ENCODE measurements around the gene IQCH.

The IQCH gene

DNA sequence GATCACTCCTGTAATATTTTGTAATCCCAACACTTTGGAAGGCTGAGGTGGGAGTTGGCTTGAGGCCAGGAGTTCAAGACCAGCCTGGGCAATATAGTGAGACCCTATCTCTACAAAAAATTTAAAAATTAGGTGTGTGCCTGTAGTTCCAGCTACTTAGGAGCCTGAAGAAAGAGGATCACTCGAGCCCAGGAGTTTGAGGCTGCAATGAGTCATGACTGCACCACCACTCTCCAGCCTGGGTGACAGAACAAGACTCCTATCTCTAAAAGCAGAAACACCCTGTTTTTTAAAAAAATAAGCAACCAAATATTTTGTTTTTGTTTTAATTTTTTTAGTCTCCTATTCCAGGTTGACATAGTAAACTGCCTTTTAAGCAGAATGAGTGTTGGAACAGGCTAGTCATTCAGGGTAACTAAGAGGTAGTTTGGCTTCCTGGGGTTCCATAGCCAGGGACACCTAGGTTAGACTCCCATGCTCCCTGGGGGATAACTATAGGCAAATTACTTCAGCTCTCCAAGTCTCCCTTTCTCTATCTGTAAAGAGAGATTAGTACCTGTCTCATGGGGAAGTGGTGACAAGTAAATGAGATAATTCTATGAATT, 151.8 kb downstream of the IQCH start:
- no peak overlapping the region for H3K4me3 ChIP-seq (ENCODE audit: low read depth, low read length)
- TF ChIP-seq, protein P1, sequence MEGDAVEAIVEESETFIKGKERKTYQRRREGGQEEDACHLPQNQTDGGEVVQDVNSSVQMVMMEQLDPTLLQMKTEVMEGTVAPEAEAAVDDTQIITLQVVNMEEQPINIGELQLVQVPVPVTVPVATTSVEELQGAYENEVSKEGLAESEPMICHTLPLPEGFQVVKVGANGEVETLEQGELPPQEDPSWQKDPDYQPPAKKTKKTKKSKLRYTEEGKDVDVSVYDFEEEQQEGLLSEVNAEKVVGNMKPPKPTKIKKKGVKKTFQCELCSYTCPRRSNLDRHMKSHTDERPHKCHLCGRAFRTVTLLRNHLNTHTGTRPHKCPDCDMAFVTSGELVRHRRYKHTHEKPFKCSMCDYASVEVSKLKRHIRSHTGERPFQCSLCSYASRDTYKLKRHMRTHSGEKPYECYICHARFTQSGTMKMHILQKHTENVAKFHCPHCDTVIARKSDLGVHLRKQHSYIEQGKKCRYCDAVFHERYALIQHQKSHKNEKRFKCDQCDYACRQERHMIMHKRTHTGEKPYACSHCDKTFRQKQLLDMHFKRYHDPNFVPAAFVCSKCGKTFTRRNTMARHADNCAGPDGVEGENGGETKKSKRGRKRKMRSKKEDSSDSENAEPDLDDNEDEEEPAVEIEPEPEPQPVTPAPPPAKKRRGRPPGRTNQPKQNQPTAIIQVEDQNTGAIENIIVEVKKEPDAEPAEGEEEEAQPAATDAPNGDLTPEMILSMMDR (IDR thresholded peaks at IDR 0.05; ENCODE audit: low read depth, low read length), result no peak

DNA sequence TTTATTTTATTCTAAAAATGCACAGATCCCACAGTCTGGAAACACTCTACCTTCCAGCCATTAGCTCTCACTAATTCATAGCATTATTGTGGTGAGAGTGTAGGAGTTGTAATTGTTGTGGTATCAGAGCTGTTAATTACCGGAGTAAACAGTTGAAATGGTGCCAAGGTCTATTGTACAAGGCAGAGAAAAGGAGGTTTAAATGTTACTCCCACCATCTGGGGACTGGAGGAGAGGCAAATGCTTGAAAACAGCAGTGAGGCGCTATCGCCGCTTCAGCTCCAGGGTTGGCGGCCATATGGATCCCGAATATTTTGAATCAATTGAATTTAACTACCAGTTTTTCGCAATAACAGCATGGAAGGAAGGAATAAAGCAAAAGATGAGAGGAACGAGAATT, 153.2 kb downstream of the IQCH start:
- H3K4me3 ChIP-seq (ENCODE audit: low read depth, low read length), result no peak overlapping the region
- TF ChIP-seq, protein P1 (IDR thresholded peaks at IDR 0.05; ENCODE audit: low read depth, low read length), result no peak

DNA sequence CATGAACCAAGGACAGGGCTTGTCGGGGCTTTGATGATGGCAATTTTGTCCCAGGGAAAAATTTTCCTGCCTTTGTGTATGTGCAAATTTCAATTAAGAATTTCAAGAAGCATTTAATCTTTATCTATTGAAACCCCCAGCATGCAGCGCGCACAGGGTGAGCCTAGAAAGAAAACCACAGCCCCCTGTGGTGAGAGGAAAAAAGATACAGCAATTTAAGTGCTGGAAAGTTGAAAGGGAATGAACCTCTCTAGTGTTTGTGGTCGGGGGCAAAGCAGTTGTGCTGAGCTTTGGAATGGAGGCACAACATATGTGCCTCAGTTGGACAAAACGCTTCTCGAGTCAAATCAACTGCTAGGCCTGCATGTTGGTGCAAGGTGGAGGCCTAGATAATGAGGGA, 154.6 kb downstream of the IQCH start:
- no peak overlapping the region for H3K4me3 ChIP-seq (ENCODE audit: low read depth, low read length)
- TF ChIP-seq, protein P1 (IDR thresholded peaks at IDR 0.05; ENCODE audit: low read depth, low read length), result no peak

DNA sequence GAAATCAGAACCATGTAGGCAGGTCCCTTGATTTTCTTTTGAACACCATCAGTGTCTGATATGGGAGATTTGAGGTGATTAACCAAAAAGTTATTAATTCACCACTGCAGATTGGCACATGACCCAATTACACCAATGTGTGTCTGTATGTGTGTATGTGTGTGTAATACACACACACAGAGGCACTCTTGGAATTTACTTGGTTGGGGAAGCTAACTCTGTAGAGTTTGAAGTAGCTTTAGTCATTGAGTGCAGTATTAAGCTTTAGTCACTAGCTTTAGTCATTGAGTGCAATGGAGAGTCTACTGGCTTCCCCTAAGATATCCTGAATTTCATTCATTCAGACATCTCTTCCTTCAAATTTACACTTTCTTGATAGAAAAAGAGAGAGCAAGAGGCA, 156.9 kb downstream of the IQCH start:
- TF ChIP-seq, protein P1 (IDR thresholded peaks at IDR 0.05; ENCODE audit: low read depth, low read length), result no peak
- H3K4me3 ChIP-seq (ENCODE audit: low read depth, low read length), result no peak overlapping the region

DNA sequence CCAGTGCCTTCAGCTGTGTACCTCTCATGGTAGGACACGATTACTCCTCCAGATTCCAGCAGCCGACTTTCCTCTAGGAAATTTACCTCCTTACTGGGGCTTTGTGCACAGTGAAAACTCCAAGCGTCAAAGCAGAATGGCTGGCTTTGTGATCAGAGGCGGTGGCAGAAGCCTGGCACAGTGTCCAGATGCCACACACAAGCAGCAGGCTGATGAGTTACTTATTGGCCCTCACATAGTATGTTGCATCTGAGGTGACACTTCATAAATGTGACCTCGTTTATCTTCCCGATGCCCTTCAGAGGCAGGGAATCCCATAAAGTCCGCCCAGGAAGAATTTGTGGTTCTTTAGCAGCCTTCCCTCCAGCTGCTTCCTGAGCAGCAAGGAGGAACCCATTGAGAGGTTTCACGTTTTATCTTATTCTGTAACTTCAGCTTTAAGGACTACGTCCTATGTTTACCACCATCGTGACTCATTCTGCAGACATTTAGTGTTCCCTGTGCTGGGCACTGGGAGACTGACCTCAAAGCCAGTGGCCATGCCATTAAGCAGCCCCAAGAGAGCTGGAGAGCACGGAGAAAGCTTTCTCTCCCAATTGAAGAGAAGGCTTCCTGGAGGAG, 159.3 kb downstream of the IQCH start:
- TF ChIP-seq, protein P1 (IDR thresholded peaks at IDR 0.05; ENCODE audit: low read depth, low read length), result no peak
- no peak overlapping the region for H3K4me3 ChIP-seq (ENCODE audit: low read depth, low read length)

DNA sequence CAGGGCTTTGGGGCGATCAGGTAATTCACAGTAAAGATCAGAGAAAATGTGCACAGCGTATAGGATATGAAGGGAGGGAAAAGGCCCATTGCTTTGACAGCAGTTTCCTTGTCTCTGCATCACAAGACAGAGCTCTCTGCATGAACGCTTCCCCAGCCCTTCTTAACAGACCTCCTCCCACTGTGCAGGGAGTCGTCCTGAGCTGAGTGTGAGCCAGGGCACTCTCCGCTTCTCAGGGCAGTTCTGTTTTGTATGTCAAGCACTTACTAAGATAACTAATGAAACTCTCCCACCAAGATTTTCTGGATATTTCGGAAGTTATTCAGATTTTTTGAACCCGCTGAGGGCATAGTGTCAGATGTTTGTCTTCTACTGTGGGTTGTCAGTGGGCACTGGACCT, 160.6 kb downstream of the IQCH start:
- TF ChIP-seq, protein P1 (IDR thresholded peaks at IDR 0.05; ENCODE audit: low read depth, low read length), result no peak
- H3K4me3 ChIP-seq (ENCODE audit: low read depth, low read length), result no peak overlapping the region

DNA sequence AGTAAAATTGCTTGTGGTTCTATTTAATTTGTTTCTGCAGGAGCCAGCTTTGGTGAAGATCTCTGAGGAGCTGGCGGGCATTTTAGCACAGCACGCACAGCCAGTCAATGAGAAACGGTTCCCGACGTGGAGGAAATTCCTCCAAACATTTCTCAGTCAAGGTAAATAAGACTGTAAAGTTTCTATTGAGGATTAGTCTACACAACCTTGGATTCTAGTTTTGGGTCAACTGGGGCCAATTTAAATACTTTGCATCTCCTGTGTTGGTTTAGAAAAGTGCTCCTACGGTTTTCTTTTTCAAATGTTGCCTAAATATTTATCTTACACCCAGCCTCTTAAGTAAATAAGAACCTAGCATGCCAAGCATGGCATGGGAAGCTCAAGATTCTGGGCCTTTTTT, 162.3 kb downstream of the IQCH start:
- H3K4me3 ChIP-seq (ENCODE audit: low read depth, low read length), result no peak overlapping the region
- TF ChIP-seq, protein P1 (IDR thresholded peaks at IDR 0.05; ENCODE audit: low read depth, low read length), result no peak

Measured in WI38 (cell line).